C4-2B (cell line): ENCODE data around the gene LRRC75A.
"Not testable (repeated sequence)": the region's sequence is repeated elsewhere in the genome, so short reads cannot be mapped to it uniquely, and the experiment has no call there.

Experiments used
- H3K27ac ChIP-seq: fragments of 450-650 bp; 2 replicates; pipeline ENCODE4 v1.5.1; 2017
- CTCF ChIP-seq: fragments of 450-650 bp; conservative IDR thresholded peaks from 2 replicates; pipeline ENCODE4 v1.5.1; 2017; ENCODE audit warnings: mild to moderate bottlenecking
- ZFX ChIP-seq: fragments of 450-650 bp; IDR thresholded peaks from 2 replicates; pipeline ENCODE4 v1.6.1; 2017

The LRRC75A gene

GRCh38 chr17:16418685-16419068 lies 73.3 kb downstream of the LRRC75A start:
- TF ChIP-seq ZFX (no peak), CTCF (no peak)
- H3K27ac ChIP-seq = no peak overlapping the region

GRCh38 chr17:16417896-16418684 lies 73.9 kb downstream of the LRRC75A start:
- TF ChIP-seq ZFX (no peak), CTCF (no peak)
- no peak overlapping the region for H3K27ac ChIP-seq

- TF ChIP-seq CTCF (no peak), ZFX (no peak)
- no peak overlapping the region for H3K27ac ChIP-seq
These were observed 74.6 kb downstream of the LRRC75A start for GRCh38 chr17:16417399-16417798.

GRCh38 chr17:16415031-16415924 lies 76.7 kb downstream of the LRRC75A start, which contains the start of gene TRPV2:
TRPV2 (plus strand) TSS chr17:16415571; CDS start chr17:16417669, 2,098 bp downstream.
- TF ChIP-seq ZFX (no peak), CTCF (no peak)
- no peak within 1 kb of the TSS for H3K27ac ChIP-seq

- no peak overlapping the region for H3K27ac ChIP-seq
- no peak for TF ChIP-seq CTCF
- TF ChIP-seq ZFX = no peak
These were observed 83.9 kb downstream of the LRRC75A start for GRCh38 chr17:16407911-16408588.

GRCh38 chr17:16406742-16407674 lies 85.0 kb downstream of the LRRC75A start:
- TF ChIP-seq CTCF = no peak
- TF ChIP-seq ZFX = no peak
- no peak overlapping the region for H3K27ac ChIP-seq

GRCh38 chr17:16403847-16404246 lies 88.1 kb downstream of the LRRC75A start:
- H3K27ac ChIP-seq = not testable (repeated sequence)
